ENCODE data around the gene SMKR1.
A peak's percentile ranks its signal among the peaks of the same experiment; 100 is the strongest.
"Not testable (repeated sequence)": the region's sequence is repeated elsewhere in the genome, so short reads cannot be mapped to it uniquely, and the experiment has no call there.

Gene SMKR1

DNA sequence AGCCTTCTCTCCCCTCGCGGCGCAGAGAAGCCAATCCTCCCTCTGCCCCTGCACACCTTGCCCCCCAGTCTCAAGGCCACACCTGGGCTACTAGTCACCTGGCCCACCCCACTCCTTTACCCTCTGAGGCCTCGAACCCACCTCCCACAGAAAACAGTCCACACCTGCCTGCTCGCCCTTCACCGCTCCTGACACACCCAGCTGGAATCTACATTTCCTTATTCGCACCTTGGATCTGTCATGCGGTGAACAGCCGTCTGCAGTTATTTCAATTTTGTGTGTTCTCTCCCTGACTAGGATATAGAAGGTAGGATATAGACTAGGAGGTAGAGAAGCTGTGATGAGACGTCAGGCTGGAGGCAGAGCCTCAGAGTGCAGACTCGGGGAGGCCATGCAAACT is 29.4 kb downstream of the SMKR1 start:
- H3K27me3 Mint-ChIP-seq = peaks cover 8% of the 10 kb centered on the region

DNA sequence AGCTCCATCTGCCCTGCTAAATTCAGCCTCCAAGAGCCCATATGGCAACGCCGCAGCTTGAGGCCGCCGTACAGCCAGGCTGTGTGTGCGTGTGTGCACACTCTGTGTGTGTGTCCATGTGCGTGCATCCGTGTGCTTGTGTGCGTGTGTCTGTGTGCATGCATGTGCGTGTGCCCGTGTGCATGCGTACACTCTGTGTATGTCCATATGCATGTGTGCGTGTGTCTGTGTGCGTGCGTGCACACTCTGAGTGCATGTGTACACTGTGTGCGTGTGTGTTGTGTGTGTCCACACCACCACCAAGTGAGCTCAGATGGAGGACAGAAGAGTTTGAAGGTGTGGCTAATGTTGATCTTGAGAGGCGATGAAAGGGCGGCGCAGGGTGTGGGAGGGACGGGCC is 30.0 kb downstream of the SMKR1 start:
- Mint-ChIP-seq H3K4me3 (no peak overlapping the region), H3K27me3 (peaks cover 1% of the 10 kb centered on the region), H3K27ac (peak overlapping the region in 1 of 2 donors; percentile 64), H3K9me3 (no peaks in the 10 kb centered on the region), H3K4me1 (peaks cover 50% of the 10 kb centered on the region)
- ATAC-seq = no peak
- DNase-seq = no peak

More for the DNA sequence above, 29.4 kb downstream of the SMKR1 start:
- no peak overlapping the region for H3K27ac Mint-ChIP-seq
- DNase-seq = no peak
- no peak for ATAC-seq
- H3K4me1 Mint-ChIP-seq = peaks cover 50% of the 10 kb centered on the region
- H3K4me3 Mint-ChIP-seq = no peak overlapping the region
- H3K9me3 Mint-ChIP-seq = no peaks in the 10 kb centered on the region

DNA sequence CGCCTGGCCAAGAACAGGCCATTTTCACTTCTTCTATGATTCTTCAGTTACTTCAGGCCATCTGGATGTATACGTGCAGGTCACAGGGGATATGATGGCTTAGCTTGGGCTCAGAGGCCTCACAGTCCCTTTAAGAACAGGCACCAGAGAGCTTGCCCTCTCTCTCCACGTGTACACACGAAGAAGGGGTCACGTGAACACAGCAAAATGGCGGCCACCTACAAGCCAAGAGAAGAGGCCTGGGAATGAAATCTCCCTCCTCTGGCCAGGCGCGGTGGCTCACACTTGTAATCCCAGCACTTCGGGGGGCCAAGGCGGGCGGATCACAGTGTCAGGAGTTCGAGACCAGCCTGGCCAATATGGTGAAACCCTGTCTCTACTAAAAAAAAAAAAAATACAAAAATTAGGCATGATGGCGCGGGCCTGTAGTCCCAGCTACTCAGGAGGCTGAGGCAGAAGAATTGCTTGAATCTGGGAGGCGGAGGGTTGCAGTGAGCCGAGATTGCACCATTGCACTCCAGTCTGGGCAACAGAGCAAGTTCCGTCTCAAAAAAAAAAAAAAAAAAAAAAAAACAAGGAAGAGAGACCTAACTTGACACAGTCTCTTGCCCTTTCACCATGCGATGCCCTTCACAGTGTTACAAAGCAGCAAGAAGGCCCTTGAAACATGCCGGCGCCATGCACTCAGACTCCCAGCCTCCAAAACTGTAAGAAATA is 32.4 kb downstream of the SMKR1 start:
- DNase-seq, H3K9me3 Mint-ChIP-seq, H3K4me3 Mint-ChIP-seq, ATAC-seq, H3K27me3 Mint-ChIP-seq: not testable (repeated sequence)
- peak overlapping the region in 1 of 2 donors; percentile 59 for H3K27ac Mint-ChIP-seq
- H3K4me1 Mint-ChIP-seq = peaks cover 47% of the 10 kb centered on the region

DNA sequence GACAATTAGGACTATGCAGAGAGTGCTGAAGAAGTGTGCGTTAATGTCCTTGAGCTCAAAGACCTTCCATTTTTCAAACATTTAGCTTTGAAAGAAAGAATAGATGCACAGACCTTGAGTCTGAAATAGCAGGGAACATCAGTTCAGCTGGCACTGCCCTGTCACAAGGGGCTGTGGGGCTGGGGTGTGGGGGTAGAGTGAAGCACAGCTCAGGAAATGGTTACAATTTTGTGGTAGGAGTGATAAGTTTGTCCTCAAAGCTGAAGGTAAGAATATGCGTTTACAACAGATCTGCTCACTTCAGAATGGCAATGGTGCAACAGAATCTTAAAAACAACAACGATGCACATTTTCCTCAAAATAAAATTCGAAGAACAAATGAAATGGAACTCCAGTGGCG is 33.6 kb downstream of the SMKR1 start:
- Mint-ChIP-seq H3K4me1 (peaks cover 35% of the 10 kb centered on the region), H3K27ac (peak overlapping the region; percentile 42 to 58), H3K4me3 (peak overlapping the region; percentile 34 to 63), H3K9me3 (no peaks in the 10 kb centered on the region), H3K27me3 (peaks cover 2% of the 10 kb centered on the region)
- ATAC-seq = peak; percentile 72
- peak in 1 of 2 donors; percentile 20 for DNase-seq

DNA sequence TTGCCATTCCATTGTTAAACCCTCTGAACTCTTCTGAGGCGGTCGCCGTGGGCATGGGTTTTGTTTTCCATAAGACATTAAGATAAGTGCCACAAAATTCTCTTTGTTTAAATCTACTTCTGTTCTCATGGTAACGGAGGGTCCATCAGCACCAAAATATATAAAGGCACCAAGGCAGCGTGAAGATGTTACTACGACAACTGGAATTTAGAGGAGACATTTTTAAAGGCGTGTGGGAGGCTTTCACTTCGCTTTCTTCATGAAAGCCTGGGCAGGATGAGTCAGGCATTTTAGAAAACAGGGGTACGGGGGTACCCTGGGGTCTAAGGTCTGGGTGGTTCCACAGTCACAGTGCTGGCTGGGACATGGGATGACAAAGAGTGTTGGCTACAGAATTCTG is 34.0 kb downstream of the SMKR1 start:
- H3K9me3 Mint-ChIP-seq = no peaks in the 10 kb centered on the region
- H3K27ac Mint-ChIP-seq = peak overlapping the region; percentile 77 to 83
- peaks cover 7% of the 10 kb centered on the region for H3K27me3 Mint-ChIP-seq
- H3K4me1 Mint-ChIP-seq = peaks cover 31% of the 10 kb centered on the region
- ATAC-seq (peak; percentile 34), DNase-seq (no peak)
- peak overlapping the region; percentile 34 to 63 for H3K4me3 Mint-ChIP-seq

DNA sequence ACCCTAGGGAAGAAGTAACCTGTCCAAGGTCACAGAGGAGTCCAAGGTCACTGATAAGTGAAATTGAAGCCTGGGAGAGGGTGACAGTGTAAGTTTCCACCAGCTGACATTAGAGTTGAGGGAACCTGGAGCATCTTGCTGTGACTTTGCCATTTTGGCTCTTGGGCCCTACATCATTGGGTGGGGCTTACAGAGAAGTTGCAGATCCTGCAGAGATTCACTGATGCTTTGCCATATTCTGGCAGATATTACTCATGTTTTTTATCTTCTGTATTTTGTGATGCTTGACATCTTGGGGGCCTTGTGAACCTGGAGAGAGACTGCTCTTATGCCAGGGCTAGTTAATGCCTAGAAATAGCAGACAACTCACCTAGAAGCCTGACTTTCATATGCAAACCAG is 36.5 kb downstream of the SMKR1 start:
- H3K27ac Mint-ChIP-seq = no peak overlapping the region
- no peaks in the 10 kb centered on the region for H3K9me3 Mint-ChIP-seq
- H3K4me3 Mint-ChIP-seq = no peak overlapping the region
- DNase-seq (no peak), ATAC-seq (no peak)
- H3K27me3 Mint-ChIP-seq = peaks cover 24% of the 10 kb centered on the region
- peaks cover 22% of the 10 kb centered on the region for H3K4me1 Mint-ChIP-seq

DNA sequence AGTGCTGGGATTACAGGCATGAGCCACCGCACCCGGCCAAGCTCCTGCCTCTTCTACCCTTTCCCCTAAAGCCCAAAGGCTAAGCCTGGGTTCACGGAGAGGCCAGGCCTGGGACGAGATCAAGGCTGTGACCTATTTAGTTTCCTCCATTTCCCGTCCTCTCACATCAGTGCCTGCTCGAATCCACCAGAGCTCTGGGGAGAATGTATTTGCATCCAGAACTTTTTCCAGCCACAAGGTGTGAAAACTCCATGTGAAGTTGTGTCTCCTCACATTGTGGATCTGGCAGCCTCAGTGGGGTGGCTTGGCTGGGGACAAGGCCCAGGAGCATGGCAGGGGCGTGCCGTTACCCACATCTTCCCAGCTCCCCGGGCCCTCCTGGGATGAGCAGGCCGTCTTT is 38.0 kb downstream of the SMKR1 start:
- Mint-ChIP-seq H3K27ac (no peak overlapping the region), H3K4me1 (peaks cover 19% of the 10 kb centered on the region), H3K27me3 (peaks cover 24% of the 10 kb centered on the region), H3K4me3 (no peak overlapping the region), H3K9me3 (no peaks in the 10 kb centered on the region)
- DNase-seq (no peak), ATAC-seq (no peak)

DNA sequence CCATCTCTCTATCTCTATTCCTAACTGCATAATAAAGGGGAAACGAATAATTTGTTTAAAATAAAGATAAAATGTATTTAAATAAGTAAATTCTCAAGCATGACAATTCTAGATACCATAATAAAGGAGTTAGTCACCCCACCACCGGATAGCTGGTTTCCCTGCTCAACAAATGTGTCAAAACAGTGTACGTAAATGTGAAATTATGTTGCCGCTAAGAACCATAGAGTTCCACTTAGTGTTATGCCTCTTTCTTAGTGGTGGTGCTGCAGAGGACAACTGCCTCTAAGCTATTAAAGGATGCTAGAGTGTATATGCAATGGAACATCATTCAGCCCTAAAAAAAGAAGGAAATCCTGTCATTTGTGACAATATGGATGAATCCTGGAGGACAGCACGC is 42.4 kb downstream of the SMKR1 start:
- H3K4me3 Mint-ChIP-seq = no peak overlapping the region
- no peak overlapping the region for H3K27ac Mint-ChIP-seq
- peaks cover 5% of the 10 kb centered on the region for H3K4me1 Mint-ChIP-seq
- ATAC-seq = no peak
- no peak for DNase-seq
- no peaks in the 10 kb centered on the region for H3K9me3 Mint-ChIP-seq
- peaks cover 24% of the 10 kb centered on the region for H3K27me3 Mint-ChIP-seq

DNA sequence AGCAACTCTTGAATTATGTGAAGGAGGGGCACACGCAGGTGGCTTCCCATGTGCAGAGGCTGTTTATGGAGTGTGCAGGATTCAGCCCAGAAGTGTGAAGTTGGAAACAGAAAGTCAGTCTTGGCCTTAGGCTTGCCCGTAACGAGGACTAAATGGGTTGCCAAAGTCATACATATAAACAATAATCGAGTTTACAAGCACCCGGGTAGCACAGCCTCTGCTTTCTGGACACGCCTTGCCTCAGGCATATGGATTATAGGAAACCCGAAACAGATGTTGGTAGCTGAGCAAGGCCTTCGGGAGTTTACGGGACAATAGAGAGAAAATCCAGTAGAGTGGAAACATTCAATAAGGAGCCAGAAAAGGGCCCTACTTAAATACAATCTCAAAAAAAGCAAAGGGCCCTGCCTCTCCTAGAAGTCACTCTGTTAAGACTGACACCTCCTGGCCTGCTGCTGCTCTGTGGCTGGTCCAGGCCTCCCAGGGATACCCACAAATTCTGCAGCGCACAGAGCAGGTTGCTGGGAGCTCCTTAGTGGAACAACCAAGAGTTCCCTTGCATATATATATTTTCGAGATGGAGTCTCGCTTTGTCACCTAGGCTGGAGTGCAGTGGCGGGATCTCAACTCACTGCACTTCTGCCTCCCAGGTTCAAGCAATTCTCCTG is 48.5 kb downstream of the SMKR1 start:
- no peaks in the 10 kb centered on the region for H3K9me3 Mint-ChIP-seq
- H3K27ac Mint-ChIP-seq = peak overlapping the region in 1 of 2 donors; percentile 71

DNA sequence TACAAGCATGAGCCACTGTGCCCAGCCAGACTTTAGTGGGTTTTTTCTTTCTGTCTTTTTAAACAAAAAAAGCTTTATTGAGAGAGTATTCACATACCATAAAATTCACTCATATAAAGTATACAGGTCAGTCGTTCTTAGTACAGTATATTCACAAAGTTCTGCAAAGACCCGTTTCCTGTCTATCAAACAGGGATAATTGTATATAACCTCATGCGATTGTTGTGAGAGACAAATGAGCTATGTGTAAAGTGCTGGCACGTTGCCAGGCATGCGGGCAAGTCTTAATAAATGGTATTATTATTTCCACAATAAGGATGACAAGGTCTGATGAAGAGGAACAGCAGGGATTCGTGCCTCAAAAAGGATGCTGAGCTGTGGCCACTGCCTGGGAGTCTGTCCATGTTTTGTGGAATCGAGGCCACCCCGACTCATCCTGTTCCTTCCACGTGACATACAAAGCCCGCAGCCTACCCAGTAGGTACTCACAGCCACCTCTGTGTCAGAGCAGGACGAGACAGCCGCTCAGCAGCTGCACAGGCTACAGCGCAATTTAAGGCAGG is 51.6 kb downstream of the SMKR1 start:
- Mint-ChIP-seq H3K27ac (peak overlapping the region; percentile 11 to 12), H3K27me3 (peaks cover 6% of the 10 kb centered on the region), H3K4me3 (peak overlapping the region; percentile 61 to 69), H3K9me3 (no peaks in the 10 kb centered on the region), H3K4me1 (peaks cover 6% of the 10 kb centered on the region)
- ATAC-seq (peak; percentile 97), DNase-seq (peak; percentile 26 to 50)

More for the DNA sequence above, 48.5 kb downstream of the SMKR1 start:
- peaks cover 6% of the 10 kb centered on the region for H3K27me3 Mint-ChIP-seq
- no peak for DNase-seq
- peaks cover 6% of the 10 kb centered on the region for H3K4me1 Mint-ChIP-seq
- no peak overlapping the region for H3K4me3 Mint-ChIP-seq
- no peak for ATAC-seq

DNA sequence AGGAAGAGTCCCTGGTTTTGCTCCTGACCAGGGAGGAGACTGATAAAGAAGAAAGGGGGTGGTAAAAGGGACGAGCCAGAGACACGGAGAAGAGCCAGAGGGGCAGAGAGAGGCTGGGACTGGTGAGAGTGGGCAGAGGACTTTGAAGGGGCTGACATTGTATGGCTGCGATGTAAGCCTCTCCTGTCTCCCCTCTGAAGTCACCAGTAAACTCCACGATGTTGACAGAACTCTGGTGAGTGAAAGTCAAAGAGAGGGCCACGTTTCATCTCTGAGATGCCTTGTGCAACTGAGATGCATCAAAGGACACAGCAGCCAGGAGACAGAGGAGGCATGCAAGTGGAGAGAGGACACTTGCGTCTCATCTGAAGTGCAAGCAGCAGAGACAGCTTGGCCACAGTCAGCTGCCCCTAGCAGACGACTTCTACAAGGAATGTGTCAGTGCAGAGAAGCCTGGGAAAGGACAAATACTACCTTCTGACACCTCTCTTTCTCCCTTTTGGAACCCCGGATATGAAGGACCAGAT is 54.3 kb downstream of the SMKR1 start:
- H3K4me1 Mint-ChIP-seq = peaks cover 6% of the 10 kb centered on the region
- ATAC-seq (no peak), DNase-seq (no peak)
- H3K27ac Mint-ChIP-seq = no peak overlapping the region
- H3K9me3 Mint-ChIP-seq = no peaks in the 10 kb centered on the region
- H3K27me3 Mint-ChIP-seq = peaks cover 6% of the 10 kb centered on the region
- H3K4me3 Mint-ChIP-seq = no peak overlapping the region

DNA sequence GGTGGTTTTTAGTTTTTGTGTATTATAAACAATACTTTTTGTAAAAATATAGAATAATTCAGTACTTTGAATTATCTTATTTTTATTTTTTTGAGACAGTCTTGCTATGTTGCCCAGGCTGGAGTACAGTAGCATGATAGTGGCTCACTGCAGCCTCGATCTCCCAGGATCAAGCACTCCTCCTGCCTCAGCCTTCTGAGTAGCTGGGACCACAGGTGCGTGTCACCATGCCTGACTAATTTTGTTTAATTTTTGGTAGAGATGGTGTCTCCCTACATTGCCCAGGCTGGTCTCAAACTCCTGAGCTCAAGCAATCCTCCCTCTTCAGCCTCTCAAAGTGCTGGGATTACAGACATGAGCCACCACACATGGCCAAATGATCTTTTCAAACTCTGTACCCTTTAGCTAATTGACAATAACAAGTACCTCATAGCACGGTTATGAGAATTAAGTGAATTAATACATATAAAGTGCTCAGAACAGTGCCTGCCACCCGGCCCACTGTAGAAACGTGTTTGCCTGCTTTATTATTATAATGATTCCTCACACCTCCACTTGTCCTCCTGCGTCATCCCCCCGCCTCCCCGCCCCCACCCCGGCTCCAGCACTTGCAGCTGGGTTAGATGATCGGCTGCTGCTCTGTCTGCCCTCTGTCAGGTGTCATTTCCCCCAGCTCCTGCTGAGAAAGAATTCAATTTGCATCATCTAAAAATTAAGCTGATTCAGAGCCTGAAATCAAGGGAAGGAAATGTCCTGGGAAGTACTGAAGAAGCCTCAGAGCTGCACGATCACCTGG is 55.6 kb downstream of the SMKR1 start:
- H3K9me3 Mint-ChIP-seq = no peaks in the 10 kb centered on the region
- H3K4me1 Mint-ChIP-seq = peaks cover 6% of the 10 kb centered on the region
- ATAC-seq (no peak), DNase-seq (no peak)
- no peak overlapping the region for H3K4me3 Mint-ChIP-seq
- peaks cover 6% of the 10 kb centered on the region for H3K27me3 Mint-ChIP-seq
- H3K27ac Mint-ChIP-seq = peak overlapping the region in 1 of 2 donors; percentile 37

DNA sequence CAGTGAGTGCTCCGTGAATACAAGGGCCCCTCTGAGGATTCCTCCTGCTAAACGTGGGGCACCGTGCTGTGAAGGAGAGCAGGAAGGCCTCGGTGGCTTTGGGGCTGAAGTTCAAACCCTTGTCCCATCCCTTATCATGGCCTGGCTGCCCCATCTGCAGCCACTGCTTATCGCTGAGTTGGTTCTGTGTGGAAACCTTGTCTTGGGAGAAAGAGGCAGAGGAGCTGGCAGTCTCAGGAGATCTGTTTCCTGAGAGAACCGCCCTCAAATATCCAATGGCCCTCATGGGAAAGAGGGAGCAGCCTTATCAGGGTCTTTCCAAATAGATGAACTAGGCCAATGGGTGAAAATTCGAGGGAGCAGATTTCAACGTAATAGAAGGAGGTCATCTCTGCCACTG is 57.2 kb downstream of the SMKR1 start:
- Mint-ChIP-seq H3K4me1 (no peaks in the 10 kb centered on the region), H3K27me3 (peaks cover 15% of the 10 kb centered on the region), H3K9me3 (no peaks in the 10 kb centered on the region), H3K4me3 (no peak overlapping the region), H3K27ac (no peak overlapping the region)
- no peak for DNase-seq
- no peak for ATAC-seq

DNA sequence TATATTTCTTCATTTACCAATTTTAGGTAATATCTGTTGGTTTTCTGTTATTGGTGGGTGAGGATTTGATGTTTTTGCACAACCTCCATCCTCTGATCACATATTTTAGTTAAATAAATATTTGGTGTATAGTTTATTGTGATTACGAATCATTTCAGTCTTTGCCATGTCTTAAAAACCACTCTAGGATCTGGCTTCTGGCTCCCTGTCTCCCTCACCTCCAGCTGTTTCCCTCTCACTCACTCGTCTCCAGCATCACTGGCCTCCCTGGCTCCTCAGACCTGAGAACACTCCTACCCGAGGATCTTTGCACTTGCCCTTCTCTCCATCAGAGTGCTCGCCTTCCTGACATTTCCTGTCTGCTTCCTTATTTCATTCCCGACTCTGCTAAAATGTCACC is 58.5 kb downstream of the SMKR1 start:
- Mint-ChIP-seq H3K9me3 (no peaks in the 10 kb centered on the region), H3K27me3 (peaks cover 20% of the 10 kb centered on the region), H3K27ac (no peak overlapping the region), H3K4me3 (no peak overlapping the region), H3K4me1 (no peaks in the 10 kb centered on the region)
- ATAC-seq (no peak), DNase-seq (no peak)

DNA sequence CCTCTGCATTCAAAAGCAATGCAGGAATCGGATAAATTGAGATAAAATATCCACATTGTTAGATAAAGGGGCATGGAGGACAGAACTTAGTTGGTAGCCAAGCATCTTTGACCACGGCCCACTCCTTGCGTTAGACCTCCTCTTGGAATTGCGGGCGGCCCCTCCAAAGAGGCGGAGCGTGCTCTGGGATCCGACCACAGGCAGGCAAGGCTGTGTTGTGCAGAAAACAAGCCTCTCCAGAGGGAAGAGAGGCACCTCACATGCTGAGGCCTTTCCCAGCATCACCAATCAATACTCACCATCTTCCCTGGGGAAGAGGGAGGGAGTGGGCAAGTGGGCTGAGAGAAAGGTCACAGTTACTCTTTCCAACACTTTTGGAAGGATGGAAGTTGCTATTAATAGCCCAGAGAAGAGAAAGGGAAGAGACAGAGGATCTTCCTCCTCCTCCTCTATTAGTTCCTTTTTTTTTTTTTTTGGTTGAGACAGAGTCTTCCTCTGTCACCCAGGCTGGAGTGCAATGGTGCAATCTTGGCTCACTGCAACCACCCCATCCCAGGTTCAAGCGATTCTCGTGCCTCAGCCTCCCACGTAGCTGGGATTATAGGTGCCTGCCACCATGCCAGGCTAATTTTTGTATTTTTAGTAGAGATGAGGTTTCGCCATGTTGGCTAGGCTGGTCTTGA is 59.5 kb downstream of the SMKR1 start:
- H3K4me3 Mint-ChIP-seq = no peak overlapping the region
- peaks cover 21% of the 10 kb centered on the region for H3K27me3 Mint-ChIP-seq
- H3K9me3 Mint-ChIP-seq = peaks cover under 1 to 2% of the 10 kb centered on the region in 2 donors
- no peak overlapping the region for H3K27ac Mint-ChIP-seq
- ATAC-seq (no peak), DNase-seq (no peak)
- peaks cover 8% of the 10 kb centered on the region for H3K4me1 Mint-ChIP-seq
